ENCODE measurements around the gene RASGRP4.

DNA sequence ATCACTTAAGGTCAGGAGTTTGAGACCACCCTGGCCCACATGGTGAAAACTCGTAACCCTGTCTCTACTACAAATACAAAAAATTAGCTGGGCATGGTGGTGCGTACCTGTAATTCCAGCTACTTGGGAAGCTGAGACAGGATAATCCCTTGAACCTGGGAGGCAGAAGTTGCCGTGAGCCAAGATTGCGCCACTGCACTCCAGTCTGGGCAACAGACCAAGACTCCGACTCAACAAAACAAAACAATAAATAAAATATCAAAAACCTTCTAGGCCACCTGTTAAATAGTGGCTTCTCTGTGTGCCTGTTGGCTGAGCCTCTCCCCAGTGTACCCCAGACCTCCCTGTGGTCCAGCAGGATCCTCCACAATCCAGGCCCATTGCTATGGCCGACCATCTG is 54.9 kb downstream of the RASGRP4 start:
- TF ChIP-seq, protein P1, sequence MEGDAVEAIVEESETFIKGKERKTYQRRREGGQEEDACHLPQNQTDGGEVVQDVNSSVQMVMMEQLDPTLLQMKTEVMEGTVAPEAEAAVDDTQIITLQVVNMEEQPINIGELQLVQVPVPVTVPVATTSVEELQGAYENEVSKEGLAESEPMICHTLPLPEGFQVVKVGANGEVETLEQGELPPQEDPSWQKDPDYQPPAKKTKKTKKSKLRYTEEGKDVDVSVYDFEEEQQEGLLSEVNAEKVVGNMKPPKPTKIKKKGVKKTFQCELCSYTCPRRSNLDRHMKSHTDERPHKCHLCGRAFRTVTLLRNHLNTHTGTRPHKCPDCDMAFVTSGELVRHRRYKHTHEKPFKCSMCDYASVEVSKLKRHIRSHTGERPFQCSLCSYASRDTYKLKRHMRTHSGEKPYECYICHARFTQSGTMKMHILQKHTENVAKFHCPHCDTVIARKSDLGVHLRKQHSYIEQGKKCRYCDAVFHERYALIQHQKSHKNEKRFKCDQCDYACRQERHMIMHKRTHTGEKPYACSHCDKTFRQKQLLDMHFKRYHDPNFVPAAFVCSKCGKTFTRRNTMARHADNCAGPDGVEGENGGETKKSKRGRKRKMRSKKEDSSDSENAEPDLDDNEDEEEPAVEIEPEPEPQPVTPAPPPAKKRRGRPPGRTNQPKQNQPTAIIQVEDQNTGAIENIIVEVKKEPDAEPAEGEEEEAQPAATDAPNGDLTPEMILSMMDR (conservative IDR thresholded peaks at IDR 0.05 in 1 of 2, IDR thresholded peaks at IDR 0.05 in 1 of 2; ENCODE audit: low read depth in 1 of 2, low read length in 2 of 2) = no peak
- TF ChIP-seq EZH2 (IDR thresholded peaks at IDR 0.05; ENCODE audit: low read length, missing control alignments) = no peak
